ENCODE results near the gene ARAP2. TPM values are rescaled to one million over a fixed set of nuclear protein-coding genes. Genes with fewer than 3 reads are reported as not detected.

The ARAP2 gene
- total and polyA plus RNA-seq, 2 experiments from 2014 or later = 0.92 to 4.8 TPM

GRCh38 chr4:36235306-36235705 is 9.0 kb downstream of the ARAP2 start:
- peaks cover 4% of the 10 kb centered on the region for H3K27me3 Mint-ChIP-seq (ENCODE audit: insufficient read depth, low read depth, poor library complexity)
- no peak overlapping the region for H3K27ac Mint-ChIP-seq
- TF ChIP-seq CTCF (conservative IDR thresholded peaks at IDR 0.05; ENCODE audit: low read depth in 2 of 2) (peak; percentile 28 to 64; a peak in 3 of 4 replicates), REST (IDR thresholded peaks at IDR 0.05; ENCODE audit: unreplicated experiment) (no peak)
- Histone ChIP-seq H3K9me2 (ENCODE audit: insufficient read depth) (no peaks in the 10 kb centered on the region), H3K4me2 (no peak overlapping the region), H3K27me3 (ENCODE audit: insufficient read depth) (no peaks in the 10 kb centered on the region), H3K4me1 (ENCODE audit: insufficient read depth) (no peaks in the 10 kb centered on the region), H3K4me3 (no peak overlapping the region), H3K79me2 (replicated peaks; ENCODE audit: insufficient read depth) (no peaks in the 10 kb centered on the region), H3K27ac (ENCODE audit: low read depth) (no peak overlapping the region), H3K36me3 (ENCODE audit: insufficient read depth) (no peaks in the 10 kb centered on the region), H3F3A (replicated peaks; ENCODE audit: low read depth) (no peaks in the 10 kb centered on the region), H4K20me1 (replicated peaks; ENCODE audit: insufficient read depth) (no peaks in the 10 kb centered on the region), H2AFZ (no peak overlapping the region)
- peak; percentile 91 for ATAC-seq
- peak; percentile 52 for DNase-seq (ENCODE audit: low spot score)
- no peaks in the 10 kb centered on the region for H3K4me1 Mint-ChIP-seq
- H3K36me3 Mint-ChIP-seq (ENCODE audit: low read depth) = no peaks in the 10 kb centered on the region
- no peaks in the 10 kb centered on the region for H3K9me3 Mint-ChIP-seq
- H3K4me3 Mint-ChIP-seq = no peak overlapping the region

GRCh38 chr4:36233567-36234266 is 10.6 kb downstream of the ARAP2 start:
- no peak overlapping the region for H3K4me2 ChIP-seq
- no peak overlapping the region for H3K27ac Mint-ChIP-seq
- no peaks in the 10 kb centered on the region for H3K79me2 ChIP-seq (replicated peaks; ENCODE audit: insufficient read depth)
- H3K9me2 ChIP-seq (ENCODE audit: insufficient read depth) = no peaks in the 10 kb centered on the region
- H3K27me3 ChIP-seq (ENCODE audit: insufficient read depth) = no peaks in the 10 kb centered on the region
- TF ChIP-seq POLR2AphosphoS5 (IDR thresholded peaks at IDR 0.05; ENCODE audit: low read depth) = no peak
- TF ChIP-seq EZH2 (IDR thresholded peaks at IDR 0.05; ENCODE audit: low read depth, unreplicated experiment) = no peak
- no peak for TF ChIP-seq ETS1 (IDR thresholded peaks at IDR 0.05)
- no peak for TF ChIP-seq NANOG (IDR thresholded peaks at IDR 0.05; ENCODE audit: borderline replicate concordance)
- TF ChIP-seq ZNF331 (CRISPR knock-in tag; IDR thresholded peaks at IDR 0.05; ENCODE audit: low read depth) = no peak
- TF ChIP-seq REST (IDR thresholded peaks at IDR 0.05; ENCODE audit: unreplicated experiment) = no peak
- no peak for TF ChIP-seq EZH2phosphoT487 (IDR thresholded peaks at IDR 0.05; ENCODE audit: unreplicated experiment)
- TF ChIP-seq STAT1 (IDR thresholded peaks at IDR 0.05; ENCODE audit: unreplicated experiment) = no peak
- no peak for TF ChIP-seq CTCF (conservative IDR thresholded peaks at IDR 0.05; ENCODE audit: low read depth in 2 of 2)
- H3K4me1 ChIP-seq (ENCODE audit: insufficient read depth) = no peaks in the 10 kb centered on the region
- H3K4me3 Mint-ChIP-seq = no peak overlapping the region
- no peak for DNase-seq (ENCODE audit: low spot score)
- no peaks in the 10 kb centered on the region for H3K9me3 Mint-ChIP-seq
- peaks cover 4% of the 10 kb centered on the region for H3K27me3 Mint-ChIP-seq (ENCODE audit: insufficient read depth, low read depth, poor library complexity)
- no peaks in the 10 kb centered on the region for H3K4me1 Mint-ChIP-seq
- H3K36me3 ChIP-seq (ENCODE audit: insufficient read depth) = no peaks in the 10 kb centered on the region
- H3F3A ChIP-seq (replicated peaks; ENCODE audit: low read depth) = no peaks in the 10 kb centered on the region
- no peaks in the 10 kb centered on the region for H4K20me1 ChIP-seq (replicated peaks; ENCODE audit: insufficient read depth)
- H3K36me3 Mint-ChIP-seq (ENCODE audit: low read depth) = no peaks in the 10 kb centered on the region
- no peak for ATAC-seq
- no peak overlapping the region for H3K27ac ChIP-seq (ENCODE audit: low read depth)
- no peak overlapping the region for H2AFZ ChIP-seq
- H3K4me3 ChIP-seq = no peak overlapping the region

Measured in GM23338 (cell line).